RPMI8226 (cell line): ENCODE measurements around the gene BLMH.
A peak's percentile ranks its signal among the peaks of the same experiment; 100 is the strongest.

Experiments
- DNase-seq: peaks from one replicate; pipeline ENCODE4 v3.0.0-alpha.2; 2015

BLMH gene, protein sequence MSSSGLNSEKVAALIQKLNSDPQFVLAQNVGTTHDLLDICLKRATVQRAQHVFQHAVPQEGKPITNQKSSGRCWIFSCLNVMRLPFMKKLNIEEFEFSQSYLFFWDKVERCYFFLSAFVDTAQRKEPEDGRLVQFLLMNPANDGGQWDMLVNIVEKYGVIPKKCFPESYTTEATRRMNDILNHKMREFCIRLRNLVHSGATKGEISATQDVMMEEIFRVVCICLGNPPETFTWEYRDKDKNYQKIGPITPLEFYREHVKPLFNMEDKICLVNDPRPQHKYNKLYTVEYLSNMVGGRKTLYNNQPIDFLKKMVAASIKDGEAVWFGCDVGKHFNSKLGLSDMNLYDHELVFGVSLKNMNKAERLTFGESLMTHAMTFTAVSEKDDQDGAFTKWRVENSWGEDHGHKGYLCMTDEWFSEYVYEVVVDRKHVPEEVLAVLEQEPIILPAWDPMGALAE

GRCh38 chr17:30291543-30292285 is at the start of gene BLMH:
Gene BLMH (minus strand): TSS chr17:30291944. CDS start chr17:30291819, 125 bp downstream.
- peak; percentile 88 for DNase-seq

DNA sequence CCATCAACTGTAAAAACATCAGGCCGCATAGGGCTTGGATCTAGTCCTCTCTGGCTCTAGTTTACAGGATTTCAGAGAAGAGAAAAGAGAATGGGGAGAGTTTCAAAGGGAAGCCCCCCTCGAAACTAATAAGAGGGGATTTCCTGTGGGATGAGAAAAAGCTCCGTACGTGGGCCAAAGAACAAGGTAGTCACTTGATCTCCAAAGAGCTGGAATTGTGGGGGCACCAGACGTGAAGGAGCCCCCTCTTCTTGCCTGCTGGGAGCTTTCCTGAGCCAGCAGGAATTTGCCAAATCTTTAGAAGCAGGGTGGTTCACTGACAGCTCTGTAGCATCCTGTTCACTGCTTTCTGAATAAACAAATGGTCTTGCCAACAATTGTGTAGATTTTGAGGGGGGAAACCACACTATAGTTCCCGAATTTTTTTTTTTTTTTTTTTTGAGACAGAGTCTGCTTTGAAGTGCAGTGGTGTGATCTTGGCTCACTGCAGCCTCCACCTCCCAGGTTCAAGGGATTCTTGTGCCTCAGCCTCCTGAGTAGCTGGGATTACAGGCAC is 49.1 kb upstream of the BLMH start:
- no peak for DNase-seq

DNA sequence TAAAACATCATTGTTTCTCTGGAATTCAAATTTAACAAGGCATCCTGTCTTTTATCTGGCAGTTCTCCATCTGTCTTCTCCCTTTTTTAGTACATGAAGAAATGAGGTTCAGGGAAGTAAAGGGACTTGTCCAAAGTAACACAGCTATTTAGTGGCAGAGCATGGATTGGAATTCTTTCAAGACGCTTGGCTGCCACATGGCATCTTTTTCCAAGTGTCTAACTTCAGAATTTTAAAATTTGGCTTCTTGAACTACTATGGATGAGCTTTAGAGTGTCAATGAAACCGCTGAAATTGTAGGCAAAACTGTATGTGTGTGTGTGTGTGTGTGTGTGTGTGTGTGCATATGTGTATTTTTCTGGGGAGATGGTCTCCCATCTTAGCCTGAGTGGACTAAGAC is 47.3 kb upstream of the BLMH start:
- no peak for DNase-seq

DNA sequence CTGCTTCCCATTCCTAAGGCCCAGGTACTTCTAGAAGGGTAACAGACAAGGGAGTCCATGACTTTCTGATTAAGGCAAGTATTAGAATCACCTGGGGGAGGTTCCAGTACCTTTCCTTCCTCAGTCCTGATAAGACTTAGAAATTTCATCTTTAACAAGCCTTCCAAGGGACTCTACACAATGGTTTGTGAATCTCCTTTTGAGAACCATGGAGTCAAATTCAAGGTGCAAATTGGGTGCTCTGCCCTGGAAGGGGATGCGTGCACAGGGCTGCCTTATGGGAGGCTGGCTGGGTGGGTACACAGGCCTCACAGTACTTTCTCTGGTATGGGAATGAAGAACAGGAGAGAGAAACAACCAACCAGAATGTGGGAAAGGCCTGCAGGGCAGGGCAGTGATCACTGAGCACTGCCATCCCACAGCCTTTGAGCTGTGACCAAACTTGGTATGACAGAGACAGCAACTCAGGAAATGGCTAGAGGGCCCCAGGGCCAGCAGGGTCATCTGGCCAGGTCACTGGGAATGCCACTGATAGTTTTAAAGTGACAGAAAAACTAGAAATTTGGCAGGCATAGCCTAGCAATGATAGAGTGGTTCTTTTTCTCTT is 45.8 kb upstream of the BLMH start:
- DNase-seq = no peak

- peak; percentile 68 for DNase-seq
Observed at GRCh38 chr17:30336369-30337171, 44.8 kb upstream of the BLMH start.

GRCh38 chr17:30334421-30334820 is 42.7 kb upstream of the BLMH start:
- DNase-seq = no peak

DNA sequence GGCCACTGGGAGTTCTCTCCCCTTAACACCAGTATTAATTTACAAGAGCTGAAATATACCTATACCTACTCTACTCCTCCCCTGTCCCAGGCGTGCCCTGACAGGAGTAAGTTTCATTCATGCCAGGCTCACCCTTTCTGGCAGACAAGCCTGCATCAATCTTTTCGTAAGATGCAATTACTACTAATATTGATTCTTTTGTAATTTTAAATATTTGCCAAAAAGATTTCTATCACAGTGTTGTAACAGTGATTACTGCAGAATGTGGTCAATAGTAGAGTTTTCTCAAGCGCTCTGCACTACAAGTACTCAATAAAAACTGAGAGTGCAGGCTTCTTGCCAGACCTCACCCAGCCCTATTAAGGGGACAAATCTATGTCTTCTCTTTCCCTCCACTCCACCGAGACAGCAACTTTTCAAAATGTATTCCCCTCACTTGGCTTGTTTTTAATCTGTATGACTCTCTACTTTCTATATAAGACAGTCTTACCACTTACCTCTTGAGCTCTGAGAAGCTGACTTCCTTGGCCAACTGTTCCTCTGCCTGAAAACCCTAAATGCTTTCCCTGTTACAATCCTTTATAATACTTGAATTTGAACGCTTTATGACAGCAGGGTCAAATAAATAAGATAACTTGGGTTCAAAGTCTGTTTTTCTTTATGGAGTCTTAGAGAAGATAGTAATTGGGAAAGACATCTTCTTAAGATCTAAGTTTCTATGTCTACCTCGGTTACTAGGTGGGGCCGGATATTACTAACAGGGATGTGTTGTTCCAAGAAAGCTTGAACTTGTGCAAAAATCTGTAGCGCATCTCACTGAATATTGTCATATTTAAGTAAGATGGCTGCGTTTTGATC is 42.0 kb upstream of the BLMH start, which contains the start of gene TMIGD1:
TSS of gene TMIGD1 (minus strand) at position 555 of the 858 bp plus-strand sequence. CDS start 1,924 bp downstream, outside the sequence.
- DNase-seq = no peak

GRCh38 chr17:30332057-30332542 is 40.4 kb upstream of the BLMH start:
- DNase-seq = no peak

DNA sequence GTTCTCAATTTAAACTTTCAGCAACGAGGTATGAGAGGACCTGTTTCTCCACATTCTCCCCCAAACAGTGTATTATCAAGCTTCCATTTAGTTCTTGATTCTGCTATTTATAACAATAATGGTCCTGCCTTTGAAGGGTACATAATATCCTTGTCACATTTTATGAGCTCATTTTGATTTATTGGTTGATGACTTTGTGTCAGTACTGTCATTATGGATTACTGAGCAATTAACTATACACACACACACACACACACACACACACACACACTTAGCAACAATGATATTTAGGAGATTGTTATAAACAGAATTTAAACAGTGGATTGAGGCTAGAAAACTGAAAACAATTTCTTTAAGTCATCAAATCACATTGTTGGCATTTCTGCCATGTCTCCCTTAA is 35.1 kb upstream of the BLMH start:
- DNase-seq = no peak

DNA sequence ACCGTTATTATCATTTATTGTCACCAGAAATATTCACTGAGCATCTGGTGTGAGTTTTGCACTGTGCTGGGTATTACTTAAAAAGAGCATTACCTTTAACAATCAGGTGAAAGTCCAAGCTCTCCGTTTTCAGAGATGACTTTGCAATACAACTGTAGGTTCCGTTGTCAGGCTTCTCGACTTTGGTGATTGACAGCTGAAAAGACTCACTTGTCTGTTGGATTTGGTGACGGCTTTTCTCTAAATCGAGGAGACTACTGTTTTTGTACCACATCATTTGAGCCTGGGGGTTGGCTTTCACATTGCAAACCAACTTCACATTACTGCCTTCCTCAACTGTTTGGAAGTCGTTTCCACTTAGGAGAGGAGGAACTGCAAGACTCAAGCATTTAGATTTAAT is 33.0 kb upstream of the BLMH start:
- no peak for DNase-seq

DNA sequence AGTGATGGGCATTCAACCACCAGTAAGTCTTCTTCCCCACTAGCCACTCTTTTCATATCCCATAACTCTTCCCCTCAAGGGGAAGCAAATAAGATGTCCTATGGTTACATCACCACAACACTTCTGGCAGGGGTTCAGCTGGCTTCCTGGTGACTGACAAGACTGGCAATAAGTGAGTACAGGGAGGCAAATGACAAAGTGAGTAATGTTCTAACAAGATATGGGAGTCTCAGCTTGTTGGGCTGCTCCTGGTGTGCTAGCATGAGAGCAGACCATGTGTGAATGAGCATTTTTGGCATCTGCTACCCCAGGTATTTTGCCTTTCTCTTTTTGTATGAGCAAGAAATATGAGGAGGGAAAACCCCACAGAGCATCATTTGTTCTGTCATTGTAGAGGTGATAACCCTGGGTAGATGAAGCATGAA is 32.2 kb upstream of the BLMH start:
- peak; percentile 49 for DNase-seq

DNA sequence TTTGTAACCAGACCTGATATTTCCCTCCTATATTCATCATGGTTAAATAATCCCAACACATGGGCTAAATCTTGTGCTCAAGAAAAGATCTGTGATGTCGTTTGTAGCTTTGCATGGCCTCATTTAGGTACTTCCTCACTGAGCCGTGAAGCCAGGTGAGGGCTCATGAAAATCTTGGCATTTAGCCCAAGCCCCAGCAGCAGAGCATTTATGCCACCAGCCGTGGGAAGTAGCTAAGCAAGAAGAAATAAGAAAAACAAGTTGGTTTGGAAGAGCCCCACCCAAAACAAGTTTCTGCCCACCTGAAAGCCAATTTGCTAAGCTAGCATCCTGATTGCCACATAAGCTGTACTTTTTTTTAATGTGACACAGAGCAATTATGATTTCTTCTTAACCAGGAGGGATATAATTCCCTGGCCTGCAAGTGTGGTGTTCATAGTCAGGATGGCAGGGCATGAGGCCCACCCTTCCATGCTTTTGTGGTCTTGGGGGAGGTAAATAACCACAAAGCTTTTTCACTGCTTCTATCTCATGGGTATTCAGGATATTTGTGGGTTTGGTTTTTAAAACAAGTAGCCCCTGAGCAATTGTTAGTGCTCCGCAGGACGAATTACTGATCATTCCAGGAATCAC is 31.6 kb upstream of the BLMH start:
- DNase-seq = peak; percentile 83

GRCh38 chr17:30321314-30321713 is 29.6 kb upstream of the BLMH start:
- DNase-seq = no peak

DNA sequence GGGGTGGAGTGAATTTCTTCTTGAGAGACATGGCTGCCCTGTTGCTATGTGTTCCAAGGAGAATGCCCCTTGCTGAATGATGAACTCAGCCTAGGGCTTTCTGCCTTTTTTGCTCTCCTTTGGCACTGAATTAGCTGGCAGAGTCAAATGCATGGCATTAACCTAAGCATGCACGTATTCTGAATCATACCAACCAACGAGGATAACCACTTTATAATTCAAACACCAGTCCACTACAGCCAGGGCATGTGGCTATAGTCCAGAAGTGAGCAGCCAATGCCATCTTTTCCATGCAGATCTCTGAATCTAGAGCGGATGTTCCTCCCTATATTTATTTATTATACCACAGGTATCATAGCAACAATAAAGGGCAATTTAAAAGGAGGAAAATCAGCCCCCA is 26.4 kb upstream of the BLMH start:
- DNase-seq = no peak

- DNase-seq = no peak
Observed at GRCh38 chr17:30316736-30317135, 25.0 kb upstream of the BLMH start.

DNA sequence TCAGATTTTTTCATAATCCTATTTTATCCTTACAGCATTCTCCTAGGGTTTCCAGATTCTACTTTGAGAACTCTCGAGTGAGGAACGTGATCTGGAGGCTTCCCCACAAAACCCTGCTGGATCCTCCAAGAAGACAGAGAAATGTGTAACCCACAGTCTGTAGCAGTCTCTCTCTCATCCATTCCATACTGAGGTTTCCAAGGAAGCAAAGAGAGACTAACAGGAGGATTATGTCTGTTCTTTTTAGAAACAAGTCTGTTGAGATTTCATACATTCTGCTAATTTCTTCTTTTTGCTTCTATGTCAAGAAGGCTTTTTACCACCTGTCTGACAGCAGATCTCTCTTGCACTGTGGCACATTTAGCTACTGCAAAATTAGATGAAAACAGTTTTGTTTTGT is 23.4 kb upstream of the BLMH start:
- DNase-seq = no peak

DNA sequence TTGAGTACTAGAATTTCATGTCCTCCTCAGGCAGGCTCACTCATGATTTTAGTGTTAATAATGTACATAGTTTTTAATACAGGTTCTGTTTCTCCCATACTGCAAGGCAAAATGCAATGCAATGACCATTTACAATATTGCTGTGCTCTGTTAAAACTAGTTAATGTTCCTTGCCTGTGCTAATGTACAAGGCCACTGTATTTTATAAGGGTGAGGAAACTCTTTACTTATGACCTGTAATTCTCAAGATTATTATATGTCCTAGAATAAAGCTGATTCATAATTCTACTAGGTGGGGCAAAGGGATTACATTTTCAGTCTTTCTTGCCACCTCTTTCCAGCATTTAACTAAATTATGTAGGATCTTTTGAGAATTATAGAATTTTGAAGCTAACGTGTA is 22.7 kb upstream of the BLMH start:
- no peak for DNase-seq

DNA sequence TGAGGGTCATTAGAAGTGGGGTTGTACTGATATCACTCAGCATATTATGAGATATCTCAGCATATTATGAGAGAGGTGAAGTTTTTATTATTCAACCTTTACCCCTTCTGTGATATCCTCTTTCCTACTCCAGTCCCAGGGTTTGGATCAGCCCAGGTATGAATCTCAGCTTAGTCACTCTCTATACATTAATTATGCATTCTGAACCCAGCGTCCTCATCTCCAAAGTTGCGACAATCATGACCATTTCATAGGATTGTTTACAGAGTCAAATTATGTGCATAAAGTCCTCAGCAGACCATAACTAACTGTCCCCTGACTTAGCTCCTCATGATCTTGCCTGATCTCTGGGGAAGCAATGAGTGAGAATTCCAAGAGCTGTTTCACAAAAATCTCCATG is 20.5 kb upstream of the BLMH start:
- DNase-seq = no peak

GRCh38 chr17:30310562-30310961 is 18.8 kb upstream of the BLMH start:
- DNase-seq = no peak

DNA sequence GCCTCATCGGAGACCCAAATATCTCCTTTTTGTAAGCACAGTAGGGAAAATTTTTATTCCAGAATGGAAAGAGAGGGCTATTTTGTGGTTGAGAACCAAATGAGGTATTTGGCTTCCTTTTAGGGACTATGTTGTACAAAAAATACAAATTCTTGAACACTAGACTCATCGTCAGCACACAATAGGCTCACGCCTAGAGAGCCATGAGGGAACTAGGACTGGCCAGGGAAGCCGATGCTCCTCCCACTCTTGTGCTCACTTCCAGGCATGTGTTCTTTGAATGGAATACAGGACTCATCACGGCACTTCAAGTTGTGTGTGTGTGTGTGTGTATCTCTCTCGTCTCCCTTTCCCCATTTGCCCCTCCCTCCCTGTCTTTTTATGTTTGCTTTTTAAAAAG is 17.8 kb upstream of the BLMH start:
- no peak for DNase-seq

DNA sequence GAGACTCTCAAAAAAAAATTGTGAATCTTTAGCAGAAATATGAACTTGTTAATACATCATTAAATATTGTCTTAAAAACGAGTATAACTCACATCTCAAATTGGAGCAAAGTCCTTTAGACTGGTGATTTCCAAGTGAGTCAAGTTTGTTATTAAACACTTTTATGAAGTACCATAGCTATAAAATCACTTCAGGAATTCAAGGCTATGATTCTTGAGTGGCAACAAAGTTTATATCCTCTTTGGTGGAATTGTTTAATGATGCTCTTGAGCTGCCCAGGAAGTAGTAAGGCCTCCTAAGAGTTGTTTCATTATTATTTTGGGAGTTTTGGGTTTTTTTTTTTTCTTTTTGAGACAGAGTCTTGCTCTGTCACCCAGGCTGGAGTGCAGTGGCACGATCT is 16.7 kb upstream of the BLMH start:
- DNase-seq = no peak
